Progenitor cell of endocrine pancreas (in vitro differentiated cells): ENCODE data around the gene SLC5A10. TPM values are rescaled to one million over a fixed set of nuclear protein-coding genes. Genes with fewer than 3 reads are reported as not detected.
"Not testable (repeated sequence)": the region's sequence is repeated elsewhere in the genome, so short reads cannot be mapped to it uniquely, and the experiment has no call there.

Experiments
- DNase-seq: peaks from one replicate; pipeline ENCODE4 v3.0.0; 2021; ENCODE audit warnings: low spot score; ENCODE audit not compliant: unreplicated experiment
- H3K27ac Mint-ChIP-seq: 2 replicates; pipeline ENCODE4 v1.8.0; 2021; ENCODE audit warnings: mild to moderate bottlenecking, moderate library complexity, mixed read lengths
- H3K27me3 Mint-ChIP-seq: 2 replicates; pipeline ENCODE4 v1.8.0; 2021; ENCODE audit warnings: mixed read lengths
- H3K36me3 Mint-ChIP-seq: 2 replicates; pipeline ENCODE4 v1.8.0; 2022; ENCODE audit warnings: mixed read lengths; ENCODE audit not compliant: insufficient read depth
- H3K4me1 Mint-ChIP-seq: 2 replicates; pipeline ENCODE4 v1.8.0; 2021; ENCODE audit warnings: low read depth, mixed read lengths
- H3K4me3 Mint-ChIP-seq: 2 replicates; pipeline ENCODE4 v1.8.0; 2021; ENCODE audit warnings: low read depth, mild to moderate bottlenecking, moderate library complexity, mixed read lengths
- H3K9me3 Mint-ChIP-seq: 2 replicates; pipeline ENCODE4 v1.8.0; 2021; ENCODE audit warnings: low read depth, mixed read lengths
- CTCF ChIP-seq: fragments of 200-600 bp; sonication (generic); IDR thresholded peaks from one replicate; pipeline ENCODE4 v1.5.0; 2021; ENCODE audit warnings: antibody characterized with exemption, mild to moderate bottlenecking; ENCODE audit not compliant: unreplicated experiment
- total RNA-seq: library from RNA; stranded (reverse); gene quantifications from 2 replicates; pipeline ENCODE4 v1.2.1, GENCODE V29; 2021

The SLC5A10 gene
- total RNA-seq, 1 donor from 2014 or later: not detected

GRCh38 chr17:19031729-19032128, 79.8 kb downstream of the SLC5A10 start:
- not testable (repeated sequence) for H3K27me3 Mint-ChIP-seq, H3K36me3 Mint-ChIP-seq, H3K27ac Mint-ChIP-seq, H3K9me3 Mint-ChIP-seq, H3K4me1 Mint-ChIP-seq, H3K4me3 Mint-ChIP-seq
- peak; percentile 44 for TF ChIP-seq CTCF
- peak; percentile 43 for DNase-seq

- not testable (repeated sequence) for H3K4me3 Mint-ChIP-seq, H3K36me3 Mint-ChIP-seq, H3K4me1 Mint-ChIP-seq, H3K27ac Mint-ChIP-seq, H3K27me3 Mint-ChIP-seq, DNase-seq, H3K9me3 Mint-ChIP-seq
Measured at GRCh38 chr17:19032377-19032988, 80.5 kb downstream of the SLC5A10 start.

GRCh38 chr17:19036186-19036585, 84.2 kb downstream of the SLC5A10 start:
- DNase-seq, H3K36me3 Mint-ChIP-seq, H3K4me1 Mint-ChIP-seq, H3K27me3 Mint-ChIP-seq, H3K4me3 Mint-ChIP-seq, H3K9me3 Mint-ChIP-seq, H3K27ac Mint-ChIP-seq: not testable (repeated sequence)

- not testable (repeated sequence) for H3K27ac Mint-ChIP-seq, H3K27me3 Mint-ChIP-seq, DNase-seq, H3K4me1 Mint-ChIP-seq, H3K36me3 Mint-ChIP-seq, H3K4me3 Mint-ChIP-seq, H3K9me3 Mint-ChIP-seq
Measured at GRCh38 chr17:19037547-19037946, 85.6 kb downstream of the SLC5A10 start.

- not testable (repeated sequence) for H3K36me3 Mint-ChIP-seq, H3K4me1 Mint-ChIP-seq, H3K27me3 Mint-ChIP-seq, H3K4me3 Mint-ChIP-seq, H3K9me3 Mint-ChIP-seq, DNase-seq, H3K27ac Mint-ChIP-seq
Measured at GRCh38 chr17:19038007-19038406, 86.0 kb downstream of the SLC5A10 start.

GRCh38 chr17:19038730-19039129, 86.8 kb downstream of the SLC5A10 start:
- not testable (repeated sequence) for H3K27me3 Mint-ChIP-seq, DNase-seq, H3K27ac Mint-ChIP-seq, H3K9me3 Mint-ChIP-seq, H3K4me1 Mint-ChIP-seq, H3K36me3 Mint-ChIP-seq, H3K4me3 Mint-ChIP-seq

GRCh38 chr17:19040350-19040749, 88.4 kb downstream of the SLC5A10 start:
- H3K4me3 Mint-ChIP-seq, H3K27ac Mint-ChIP-seq, H3K9me3 Mint-ChIP-seq, H3K36me3 Mint-ChIP-seq, H3K27me3 Mint-ChIP-seq, H3K4me1 Mint-ChIP-seq, DNase-seq: not testable (repeated sequence)

GRCh38 chr17:19041871-19042270, 89.9 kb downstream of the SLC5A10 start:
- H3K36me3 Mint-ChIP-seq, H3K9me3 Mint-ChIP-seq, H3K4me1 Mint-ChIP-seq, H3K27ac Mint-ChIP-seq, DNase-seq, H3K4me3 Mint-ChIP-seq, H3K27me3 Mint-ChIP-seq: not testable (repeated sequence)

GRCh38 chr17:19042369-19042768, 90.4 kb downstream of the SLC5A10 start:
- H3K4me3 Mint-ChIP-seq, H3K36me3 Mint-ChIP-seq, H3K4me1 Mint-ChIP-seq, DNase-seq, H3K9me3 Mint-ChIP-seq, H3K27ac Mint-ChIP-seq, H3K27me3 Mint-ChIP-seq: not testable (repeated sequence)

GRCh38 chr17:19043032-19043431, 91.1 kb downstream of the SLC5A10 start:
- not testable (repeated sequence) for H3K27ac Mint-ChIP-seq, DNase-seq, H3K27me3 Mint-ChIP-seq, H3K36me3 Mint-ChIP-seq, H3K4me1 Mint-ChIP-seq, H3K4me3 Mint-ChIP-seq, H3K9me3 Mint-ChIP-seq

- H3K4me1 Mint-ChIP-seq: not testable (repeated sequence)
Measured at GRCh38 chr17:19044643-19045042, 92.7 kb downstream of the SLC5A10 start.

GRCh38 chr17:19046782-19047375, 94.9 kb downstream of the SLC5A10 start, which contains the start of gene GRAP:
Gene GRAP (minus strand): TSS chr17:19046957. CDS start chr17:19046926, 31 bp downstream.
- H3K27ac Mint-ChIP-seq, H3K36me3 Mint-ChIP-seq, DNase-seq, H3K27me3 Mint-ChIP-seq, H3K4me1 Mint-ChIP-seq, H3K9me3 Mint-ChIP-seq, H3K4me3 Mint-ChIP-seq: not testable (repeated sequence)

More at GRCh38 chr17:19044643-19045042, 92.7 kb downstream of the SLC5A10 start:
- H3K36me3 Mint-ChIP-seq, H3K27me3 Mint-ChIP-seq, H3K4me3 Mint-ChIP-seq, H3K9me3 Mint-ChIP-seq, H3K27ac Mint-ChIP-seq, DNase-seq: not testable (repeated sequence)

GRCh38 chr17:19047510-19047909, 95.5 kb downstream of the SLC5A10 start:
- not testable (repeated sequence) for H3K27ac Mint-ChIP-seq

More at GRCh38 chr17:19047510-19047909, 95.5 kb downstream of the SLC5A10 start:
- DNase-seq, H3K36me3 Mint-ChIP-seq, H3K9me3 Mint-ChIP-seq, H3K27me3 Mint-ChIP-seq, H3K4me3 Mint-ChIP-seq, H3K4me1 Mint-ChIP-seq: not testable (repeated sequence)
